Stimulated activated memory B cell treated with anti-CD40 and anti-IgM and Interleukin-4, amounts not matched to agents 10 μg/mL and 1 μg/mL and 100 μg/mL, for 72 hours (primary cell): Measurements from ENCODE around the gene GPRC5D.

ENCODE experiments used
- ATAC-seq: fragments of 150-1000 bp; cut with Tn5 transposase; 2 replicates; pipeline ENCODE4 v1.10.0; 2021
- H3K27ac Mint-ChIP-seq: one replicate; pipeline ENCODE4 v1.8.0; 2022; ENCODE audit warnings: mild to moderate bottlenecking, mixed read lengths
- H3K27me3 Mint-ChIP-seq: one replicate; pipeline ENCODE4 v1.8.0; 2022; ENCODE audit warnings: mixed read lengths
- H3K36me3 Mint-ChIP-seq: one replicate; pipeline ENCODE4 v1.8.0; 2022; ENCODE audit warnings: mixed read lengths
- H3K4me1 Mint-ChIP-seq: one replicate; pipeline ENCODE4 v1.8.0; 2022; ENCODE audit warnings: mixed read lengths
- H3K4me3 Mint-ChIP-seq: one replicate; pipeline ENCODE4 v1.8.0; 2022; ENCODE audit warnings: mild to moderate bottlenecking, moderate library complexity, mixed read lengths
- H3K9me3 Mint-ChIP-seq: one replicate; pipeline ENCODE4 v1.8.0; 2022; ENCODE audit warnings: mixed read lengths

GPRC5D gene

DNA sequence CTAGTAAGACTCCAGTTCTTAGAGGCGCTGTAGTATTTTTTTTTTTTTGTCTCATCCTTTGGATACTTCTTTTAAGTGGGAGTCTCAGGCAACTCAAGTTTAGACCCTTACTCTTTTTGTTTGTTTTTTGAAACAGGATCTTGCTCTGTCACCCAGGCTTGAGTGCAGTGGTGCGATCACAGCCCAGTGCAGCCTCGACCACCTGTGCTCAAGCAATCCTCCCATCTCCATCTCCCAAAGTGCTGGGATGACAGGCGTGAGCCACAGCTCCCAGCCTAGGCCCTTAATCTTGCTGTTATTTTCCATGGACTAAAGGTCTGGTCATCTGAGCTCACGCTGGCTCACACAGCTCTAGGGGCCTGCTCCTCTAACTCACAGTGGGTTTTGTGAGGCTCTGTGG lies 39.3 kb downstream of the GPRC5D start:
- ATAC-seq = no peak
- H3K27ac Mint-ChIP-seq = no peak overlapping the region
- H3K4me3 Mint-ChIP-seq = no peak overlapping the region
- peaks cover 19% of the 10 kb centered on the region for H3K27me3 Mint-ChIP-seq
- H3K4me1 Mint-ChIP-seq = peaks cover 30% of the 10 kb centered on the region
- no peaks in the 10 kb centered on the region for H3K36me3 Mint-ChIP-seq
- no peaks in the 10 kb centered on the region for H3K9me3 Mint-ChIP-seq

DNA sequence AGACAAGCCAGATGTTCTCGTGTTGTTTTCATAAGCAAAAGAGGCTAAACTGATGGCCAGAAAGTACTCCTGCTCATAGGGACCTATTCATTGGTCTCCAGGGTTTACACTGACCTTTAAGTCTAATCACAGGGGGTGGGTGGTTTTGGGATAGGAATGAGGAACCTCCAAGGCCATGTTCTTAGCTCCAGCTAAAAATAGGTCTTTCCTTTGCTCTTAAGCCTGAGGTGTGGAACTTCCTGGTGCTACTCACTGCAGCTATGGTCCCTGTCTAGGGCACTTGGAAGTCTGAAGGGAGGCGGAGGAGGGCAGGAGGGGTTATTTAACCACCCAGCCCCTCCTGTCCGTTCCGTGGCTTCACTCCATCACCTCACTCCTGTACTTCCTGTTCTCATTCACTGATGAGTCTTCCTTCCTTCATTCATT lies 42.0 kb downstream of the GPRC5D start:
- ATAC-seq = no peak
- H3K27ac Mint-ChIP-seq = no peak overlapping the region
- peaks cover 15% of the 10 kb centered on the region for H3K27me3 Mint-ChIP-seq
- no peak overlapping the region for H3K4me3 Mint-ChIP-seq
- H3K4me1 Mint-ChIP-seq = peaks cover 22% of the 10 kb centered on the region
- H3K9me3 Mint-ChIP-seq = no peaks in the 10 kb centered on the region
- no peaks in the 10 kb centered on the region for H3K36me3 Mint-ChIP-seq

DNA sequence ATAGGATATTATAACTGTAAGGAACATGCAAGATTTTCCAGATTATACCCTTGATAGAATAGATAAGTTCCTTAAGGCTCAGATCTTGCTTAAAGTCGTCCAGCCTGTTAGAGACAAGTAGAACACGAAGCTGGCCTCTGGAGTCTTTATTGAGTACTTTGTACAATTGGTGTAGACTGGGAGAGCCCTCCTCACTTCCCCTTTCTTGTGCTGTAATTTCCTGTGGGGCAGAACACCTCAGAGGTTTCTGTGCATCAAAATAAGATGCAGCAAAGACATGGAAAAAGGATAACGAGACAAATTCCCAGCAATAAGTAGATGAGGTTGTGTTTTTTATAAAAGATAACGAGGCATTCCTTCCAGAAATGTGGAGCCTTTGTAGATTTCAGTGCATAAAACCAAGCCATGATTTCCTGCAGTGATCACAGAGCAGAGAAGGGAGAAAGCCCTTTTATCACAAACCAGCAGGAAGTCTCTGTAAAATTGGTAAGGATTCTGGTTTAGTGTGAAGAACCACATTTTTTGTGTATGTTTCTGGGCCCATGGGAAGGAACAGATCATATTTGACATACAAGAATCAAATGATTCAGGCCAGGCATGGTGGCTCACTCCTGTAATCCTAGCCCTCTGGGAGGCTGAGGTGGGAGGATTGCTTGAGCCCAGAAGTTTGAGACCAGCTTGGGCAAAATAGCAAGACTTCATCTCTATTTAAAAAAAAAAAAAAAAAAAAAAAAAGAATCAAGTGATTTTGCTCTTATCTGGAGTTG lies 42.6 kb downstream of the GPRC5D start:
- Mint-ChIP-seq H3K36me3 (no peaks in the 10 kb centered on the region), H3K27me3 (peaks cover 17% of the 10 kb centered on the region), H3K9me3 (no peaks in the 10 kb centered on the region), H3K27ac (no peak overlapping the region), H3K4me1 (peaks cover 23% of the 10 kb centered on the region), H3K4me3 (no peak overlapping the region)
- ATAC-seq = peak; percentile 69

DNA sequence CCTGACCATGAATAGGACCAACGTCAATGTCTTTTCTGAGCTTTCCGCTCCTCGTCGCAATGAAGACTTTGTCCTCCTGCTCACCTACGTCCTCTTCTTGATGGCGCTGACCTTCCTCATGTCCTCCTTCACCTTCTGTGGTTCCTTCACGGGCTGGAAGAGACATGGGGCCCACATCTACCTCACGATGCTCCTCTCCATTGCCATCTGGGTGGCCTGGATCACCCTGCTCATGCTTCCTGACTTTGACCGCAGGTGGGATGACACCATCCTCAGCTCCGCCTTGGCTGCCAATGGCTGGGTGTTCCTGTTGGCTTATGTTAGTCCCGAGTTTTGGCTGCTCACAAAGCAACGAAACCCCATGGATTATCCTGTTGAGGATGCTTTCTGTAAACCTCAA lies 43.3 kb downstream of the GPRC5D start:
- no peak overlapping the region for H3K4me3 Mint-ChIP-seq
- H3K27me3 Mint-ChIP-seq = peaks cover 24% of the 10 kb centered on the region
- no peaks in the 10 kb centered on the region for H3K36me3 Mint-ChIP-seq
- H3K27ac Mint-ChIP-seq = no peak overlapping the region
- ATAC-seq = no peak
- H3K9me3 Mint-ChIP-seq = no peaks in the 10 kb centered on the region
- H3K4me1 Mint-ChIP-seq = peaks cover 30% of the 10 kb centered on the region

DNA sequence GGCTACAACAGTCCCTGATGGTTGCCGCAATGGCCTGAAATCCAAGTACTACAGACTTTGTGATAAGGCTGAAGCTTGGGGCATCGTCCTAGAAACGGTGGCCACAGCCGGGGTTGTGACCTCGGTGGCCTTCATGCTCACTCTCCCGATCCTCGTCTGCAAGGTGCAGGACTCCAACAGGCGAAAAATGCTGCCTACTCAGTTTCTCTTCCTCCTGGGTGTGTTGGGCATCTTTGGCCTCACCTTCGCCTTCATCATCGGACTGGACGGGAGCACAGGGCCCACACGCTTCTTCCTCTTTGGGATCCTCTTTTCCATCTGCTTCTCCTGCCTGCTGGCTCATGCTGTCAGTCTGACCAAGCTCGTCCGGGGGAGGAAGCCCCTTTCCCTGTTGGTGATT lies 43.7 kb downstream of the GPRC5D start:
- Mint-ChIP-seq H3K4me3 (no peak overlapping the region), H3K27ac (no peak overlapping the region), H3K4me1 (peaks cover 31% of the 10 kb centered on the region), H3K9me3 (no peaks in the 10 kb centered on the region), H3K27me3 (peaks cover 27% of the 10 kb centered on the region), H3K36me3 (no peaks in the 10 kb centered on the region)
- ATAC-seq = no peak

GRCh38 chr12:12907552-12907951 lies 44.4 kb downstream of the GPRC5D start:
- H3K4me3 Mint-ChIP-seq = no peak overlapping the region
- no peaks in the 10 kb centered on the region for H3K9me3 Mint-ChIP-seq
- no peak overlapping the region for H3K27ac Mint-ChIP-seq
- ATAC-seq = no peak
- H3K27me3 Mint-ChIP-seq = peaks cover 27% of the 10 kb centered on the region
- H3K4me1 Mint-ChIP-seq = peaks cover 31% of the 10 kb centered on the region
- H3K36me3 Mint-ChIP-seq = no peaks in the 10 kb centered on the region

DNA sequence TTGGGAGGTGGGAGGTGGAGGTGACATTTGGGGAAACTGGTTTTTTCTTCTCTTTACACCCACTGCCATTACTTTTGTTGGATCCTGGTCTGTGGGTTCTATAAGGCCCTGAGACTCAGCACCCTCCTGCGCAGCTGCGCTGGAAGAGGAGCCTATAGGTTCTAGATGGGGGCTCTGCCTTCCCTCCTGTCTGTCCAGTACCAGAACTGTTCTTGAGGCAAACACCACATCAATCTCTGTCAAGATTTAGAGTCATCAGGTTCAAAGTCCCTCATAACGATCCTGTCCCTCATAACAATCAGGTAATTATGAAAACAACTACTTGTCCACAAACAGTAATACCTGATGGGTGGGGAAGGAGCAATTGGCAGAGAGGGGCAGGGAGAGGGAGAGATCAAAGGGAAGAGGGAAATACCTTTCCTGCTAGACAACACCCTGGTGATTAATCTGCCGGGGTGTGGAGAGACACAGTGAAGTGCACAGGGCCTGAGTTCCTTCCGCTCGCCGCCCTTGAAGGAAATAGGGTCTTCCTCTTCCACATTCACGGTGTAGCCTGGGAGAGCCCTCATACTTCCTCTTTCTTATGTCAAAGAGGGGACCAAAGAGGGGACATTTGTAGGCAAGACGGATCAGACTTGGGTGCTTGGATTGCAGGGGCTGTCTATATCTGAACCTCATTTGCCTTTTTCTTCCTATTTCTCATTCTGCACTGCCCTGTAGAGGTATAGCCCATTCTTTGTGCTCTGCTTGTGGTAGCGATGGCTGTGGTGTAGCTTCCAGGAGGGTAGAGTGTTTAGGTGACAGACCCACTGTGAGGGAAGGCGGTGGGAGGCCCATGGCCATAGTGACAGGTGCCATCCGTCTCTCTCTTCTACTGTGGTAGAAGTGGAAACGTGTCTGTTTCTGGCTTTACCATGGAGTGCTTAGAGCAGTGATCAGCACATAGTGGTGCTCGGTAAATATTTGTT lies 48.0 kb downstream of the GPRC5D start:
- peaks cover 13% of the 10 kb centered on the region for H3K4me1 Mint-ChIP-seq
- H3K4me3 Mint-ChIP-seq = no peak overlapping the region
- H3K27me3 Mint-ChIP-seq = peaks cover 62% of the 10 kb centered on the region
- H3K9me3 Mint-ChIP-seq = no peaks in the 10 kb centered on the region
- ATAC-seq = peak; percentile 39
- no peaks in the 10 kb centered on the region for H3K36me3 Mint-ChIP-seq
- no peak overlapping the region for H3K27ac Mint-ChIP-seq

DNA sequence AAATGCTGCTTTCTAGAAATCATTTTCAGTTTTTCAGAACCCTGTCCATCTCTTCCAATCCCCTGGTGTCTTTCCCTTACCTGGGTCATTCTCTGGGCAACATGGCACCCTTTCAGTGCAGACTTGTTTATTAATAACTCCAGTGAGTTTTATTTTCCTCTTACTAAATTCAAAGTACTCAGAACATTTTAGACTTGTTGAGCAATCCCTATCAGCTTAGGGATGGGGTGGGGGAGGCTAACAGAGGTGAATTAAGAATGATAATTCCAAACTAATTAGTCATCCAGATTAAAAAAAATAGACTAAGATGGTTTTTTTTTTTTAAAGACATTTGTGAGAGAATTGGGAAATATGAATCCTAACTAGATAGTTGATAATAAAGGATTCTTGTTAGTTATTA lies 49.9 kb downstream of the GPRC5D start:
- Mint-ChIP-seq H3K36me3 (no peaks in the 10 kb centered on the region), H3K27me3 (peaks cover 75% of the 10 kb centered on the region), H3K9me3 (no peaks in the 10 kb centered on the region), H3K4me1 (peaks cover 9% of the 10 kb centered on the region), H3K4me3 (no peak overlapping the region), H3K27ac (no peak overlapping the region)
- ATAC-seq = no peak

DNA sequence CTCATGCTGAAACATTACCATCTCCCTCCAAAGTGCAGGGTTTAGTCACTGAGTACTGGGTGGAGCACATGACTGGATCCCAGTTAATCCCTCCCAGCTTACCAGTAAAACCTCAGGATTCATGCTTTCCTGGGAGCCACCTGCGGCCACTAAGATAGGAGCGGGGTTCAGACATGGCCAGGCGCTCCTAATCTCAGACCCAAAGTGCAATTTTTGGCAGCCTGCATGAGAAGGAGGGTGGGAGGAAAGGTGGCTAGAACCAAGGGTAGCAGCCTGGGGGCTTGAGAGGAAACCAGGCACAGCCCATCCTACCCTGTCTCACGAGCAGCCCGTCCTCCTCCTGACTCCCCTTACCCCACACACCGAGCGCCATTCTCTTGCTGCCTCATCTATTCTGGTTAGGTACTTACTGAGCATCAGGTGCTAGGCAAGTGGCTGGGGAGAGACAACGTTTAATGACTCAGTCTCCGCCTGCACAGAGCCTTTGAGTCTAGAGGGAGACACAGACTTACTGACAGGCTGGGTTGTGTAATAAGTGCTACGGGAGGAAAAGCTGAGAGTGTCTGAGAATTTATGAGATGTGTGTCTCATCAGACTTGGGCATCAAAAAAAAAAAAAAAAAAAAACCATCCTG lies 50.7 kb downstream of the GPRC5D start:
- H3K4me3 Mint-ChIP-seq = no peak overlapping the region
- ATAC-seq = no peak

DNA sequence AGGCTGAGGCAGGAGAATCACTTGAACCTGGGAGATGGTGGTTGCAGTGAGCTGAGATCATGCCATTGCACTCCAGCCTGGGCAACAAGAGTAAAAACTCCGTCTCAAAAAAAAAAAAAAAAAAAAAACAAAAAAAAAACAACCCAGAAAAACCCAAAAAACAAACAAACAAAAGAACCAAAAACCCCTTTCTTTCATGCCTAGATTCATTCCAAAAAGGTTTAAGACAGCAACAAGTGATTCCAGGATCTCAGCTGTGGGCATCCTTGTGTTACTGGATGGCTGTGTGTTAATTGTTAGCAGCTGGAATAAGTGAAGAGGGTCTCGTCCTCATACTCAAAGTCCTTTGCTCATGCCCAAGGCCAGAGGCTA lies 51.2 kb downstream of the GPRC5D start:
- H3K9me3 Mint-ChIP-seq = no peaks in the 10 kb centered on the region
- no peaks in the 10 kb centered on the region for H3K36me3 Mint-ChIP-seq
- H3K4me1 Mint-ChIP-seq = peaks cover 9% of the 10 kb centered on the region
- no peak overlapping the region for H3K27ac Mint-ChIP-seq
- peaks cover 75% of the 10 kb centered on the region for H3K27me3 Mint-ChIP-seq
- no peak overlapping the region for H3K4me3 Mint-ChIP-seq
- ATAC-seq = no peak

More for the DNA sequence above, 50.7 kb downstream of the GPRC5D start:
- H3K4me1 Mint-ChIP-seq = peaks cover 9% of the 10 kb centered on the region
- no peaks in the 10 kb centered on the region for H3K9me3 Mint-ChIP-seq
- H3K27me3 Mint-ChIP-seq = peaks cover 80% of the 10 kb centered on the region
- H3K36me3 Mint-ChIP-seq = no peaks in the 10 kb centered on the region
- H3K27ac Mint-ChIP-seq = no peak overlapping the region

- no peak overlapping the region for H3K27ac Mint-ChIP-seq
- H3K27me3 Mint-ChIP-seq = peaks cover 77% of the 10 kb centered on the region
- no peaks in the 10 kb centered on the region for H3K9me3 Mint-ChIP-seq
- H3K4me3 Mint-ChIP-seq = no peak overlapping the region
- peaks cover 9% of the 10 kb centered on the region for H3K4me1 Mint-ChIP-seq
- H3K36me3 Mint-ChIP-seq = no peaks in the 10 kb centered on the region
- no peak for ATAC-seq
Measured at GRCh38 chr12:12899530-12900380, 52.2 kb downstream of the GPRC5D start.

DNA sequence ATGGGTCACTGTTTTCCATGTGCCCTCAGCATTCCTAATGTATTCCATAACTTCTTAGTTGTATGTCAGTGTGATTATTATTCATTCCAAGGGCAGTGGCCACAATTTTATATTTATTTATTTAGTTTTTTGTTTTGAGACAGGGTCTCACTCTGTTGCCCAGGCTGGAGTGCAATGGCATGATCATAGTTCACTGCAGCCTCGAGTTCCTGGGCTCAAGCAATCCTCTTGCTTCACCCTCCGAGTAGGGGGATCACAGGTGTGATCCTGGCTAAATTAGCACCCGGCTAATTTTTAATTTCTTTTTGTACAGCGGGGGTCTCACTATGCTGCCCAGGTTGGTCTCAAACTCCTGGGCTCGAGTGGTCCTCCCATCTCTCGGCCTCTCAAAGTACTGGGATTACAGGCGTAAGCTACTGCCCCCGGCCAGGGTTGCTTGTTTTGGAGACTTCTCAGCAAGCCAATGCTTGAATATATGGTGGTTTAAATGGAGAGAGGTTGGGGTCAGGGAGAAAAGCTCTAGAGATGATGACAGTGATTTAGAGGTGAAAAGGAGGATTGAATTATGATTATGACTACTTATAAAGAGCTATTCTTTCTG lies 53.0 kb downstream of the GPRC5D start:
- ATAC-seq = no peak
- H3K4me3 Mint-ChIP-seq = no peak overlapping the region
- H3K27ac Mint-ChIP-seq = no peak overlapping the region

GRCh38 chr12:12898136-12898717 lies 53.7 kb downstream of the GPRC5D start:
- Mint-ChIP-seq H3K36me3 (no peaks in the 10 kb centered on the region), H3K4me3 (no peak overlapping the region), H3K9me3 (no peaks in the 10 kb centered on the region), H3K27me3 (peaks cover 66% of the 10 kb centered on the region), H3K27ac (no peak overlapping the region), H3K4me1 (no peaks in the 10 kb centered on the region)
- no peak for ATAC-seq

More for the DNA sequence above, 53.0 kb downstream of the GPRC5D start:
- Mint-ChIP-seq H3K36me3 (no peaks in the 10 kb centered on the region), H3K9me3 (no peaks in the 10 kb centered on the region), H3K4me1 (peaks cover 5% of the 10 kb centered on the region), H3K27me3 (peaks cover 71% of the 10 kb centered on the region)

- Mint-ChIP-seq H3K36me3 (no peaks in the 10 kb centered on the region), H3K27ac (no peak overlapping the region), H3K4me3 (no peak overlapping the region), H3K9me3 (no peaks in the 10 kb centered on the region), H3K4me1 (no peaks in the 10 kb centered on the region), H3K27me3 (peaks cover 74% of the 10 kb centered on the region)
- ATAC-seq = no peak
Measured at GRCh38 chr12:12897302-12897701, 54.7 kb downstream of the GPRC5D start.
